ENCODE measurements around the gene NCLN.
A peak's percentile ranks its signal among the peaks of the same experiment; 100 is the strongest.
"Not testable (repeated sequence)": the region's sequence is repeated elsewhere in the genome, so short reads cannot be mapped to it uniquely, and the experiment has no call there.

The NCLN gene

GRCh38 chr19:3179739-3180293, 5.9 kb upstream of the NCLN start:
- no peak for DNase-seq (ENCODE audit: low read depth in 1 of 2, low spot score in 1 of 2)

GRCh38 chr19:3183721-3184641, 1.7 kb upstream of the NCLN start:
- DNase-seq (ENCODE audit: low read depth in 1 of 2, low spot score in 1 of 2): no peak

- peak in 1 of 2 donors; percentile 48 for DNase-seq (ENCODE audit: low read depth in 1 of 2, low spot score in 1 of 2)
These were observed 776 bp upstream of the NCLN start for GRCh38 chr19:3184847-3185460.

GRCh38 chr19:3186160-3186688, 494 bp downstream of the NCLN start:
- DNase-seq (ENCODE audit: low read depth in 1 of 2, low spot score in 1 of 2): no peak

- DNase-seq (ENCODE audit: low read depth in 1 of 2, low spot score in 1 of 2): no peak
These were observed 1.3 kb downstream of the NCLN start for GRCh38 chr19:3186891-3187661.

GRCh38 chr19:3187662-3188511, 2.2 kb downstream of the NCLN start:
- no peak for DNase-seq (ENCODE audit: low read depth in 1 of 2, low spot score in 1 of 2)

- no peak for DNase-seq (ENCODE audit: low read depth in 1 of 2, low spot score in 1 of 2)
These were observed 3.2 kb downstream of the NCLN start for GRCh38 chr19:3188627-3189596.

- DNase-seq (ENCODE audit: low read depth in 1 of 2, low spot score in 1 of 2): no peak
These were observed 4.2 kb downstream of the NCLN start for GRCh38 chr19:3189702-3190469.

- no peak for DNase-seq (ENCODE audit: low read depth in 1 of 2, low spot score in 1 of 2)
These were observed 4.7 kb downstream of the NCLN start for GRCh38 chr19:3190470-3190770.

GRCh38 chr19:3190921-3191805, 5.4 kb downstream of the NCLN start:
- no peak for DNase-seq (ENCODE audit: low read depth in 1 of 2, low spot score in 1 of 2)

GRCh38 chr19:3191806-3192104, 6.0 kb downstream of the NCLN start:
- not testable (repeated sequence) for DNase-seq (ENCODE audit: low read depth in 1 of 2, low spot score in 1 of 2)

GRCh38 chr19:3192228-3192635, 6.5 kb downstream of the NCLN start:
- no peak for DNase-seq (ENCODE audit: low read depth in 1 of 2, low spot score in 1 of 2)

GRCh38 chr19:3192684-3193083, 7.0 kb downstream of the NCLN start:
- DNase-seq (ENCODE audit: low read depth in 1 of 2, low spot score in 1 of 2): no peak

- no peak for DNase-seq (ENCODE audit: low read depth in 1 of 2, low spot score in 1 of 2)
These were observed 7.8 kb downstream of the NCLN start for GRCh38 chr19:3193256-3194105.

- DNase-seq (ENCODE audit: low read depth in 1 of 2, low spot score in 1 of 2): no peak
These were observed 8.7 kb downstream of the NCLN start for GRCh38 chr19:3194106-3195087.
